ENCODE results near the gene VWA3A.
"Not testable (repeated sequence)": the region's sequence is repeated elsewhere in the genome, so short reads cannot be mapped to it uniquely, and the experiment has no call there.

The VWA3A gene

DNA sequence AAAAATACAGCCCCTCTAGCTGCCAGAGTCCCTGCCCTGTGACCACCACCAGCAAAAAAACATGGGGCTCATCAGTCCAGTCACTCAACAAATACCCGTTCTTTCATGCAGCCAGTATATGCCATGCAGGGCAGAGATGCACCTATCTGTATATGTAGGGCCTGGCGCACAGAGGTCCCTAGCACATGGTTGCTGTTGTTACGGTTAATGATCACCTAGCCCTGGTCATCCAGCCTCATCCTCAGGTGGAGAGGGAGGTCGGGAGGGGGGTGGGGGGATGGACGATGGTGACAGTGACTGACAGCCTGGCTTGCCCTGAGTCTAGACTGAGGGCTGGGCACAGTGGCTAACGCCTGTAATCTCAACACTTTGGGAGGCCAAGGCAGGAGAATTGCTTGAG is 71.5 kb downstream of the VWA3A start:
- Mint-ChIP-seq H3K27me3 (peaks cover 36% of the 10 kb centered on the region), H3K4me3 (no peak overlapping the region), H3K27ac (no peak overlapping the region), H3K4me1 (ENCODE audit: low read depth) (no peaks in the 10 kb centered on the region), H3K9me3 (no peaks in the 10 kb centered on the region), H3K36me3 (ENCODE audit: low read depth) (no peaks in the 10 kb centered on the region)
- intact Hi-C loops (cut with micrococcal nuclease), result no loop called here

DNA sequence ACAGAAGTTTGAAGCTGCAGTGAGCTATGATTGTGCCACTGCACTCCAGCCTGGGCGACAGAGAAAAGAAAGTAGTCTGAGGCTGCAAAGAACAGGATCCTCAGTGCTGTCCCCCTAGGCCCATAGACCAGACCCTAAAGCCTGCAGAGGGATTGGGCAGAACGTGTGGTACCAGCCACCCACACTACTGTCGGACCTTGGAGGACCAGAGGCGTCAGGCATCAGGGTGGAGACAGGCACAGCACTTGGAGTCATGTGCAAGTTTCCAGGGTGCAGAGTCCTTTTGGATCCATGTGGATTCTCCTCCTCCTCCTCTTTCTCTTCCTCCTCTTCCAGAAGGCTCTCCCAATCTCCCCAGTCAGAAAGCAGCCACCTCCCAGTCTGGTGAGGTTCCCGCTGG is 72.1 kb downstream of the VWA3A start:
- H3K4me1 Mint-ChIP-seq (ENCODE audit: low read depth), result no peaks in the 10 kb centered on the region

DNA sequence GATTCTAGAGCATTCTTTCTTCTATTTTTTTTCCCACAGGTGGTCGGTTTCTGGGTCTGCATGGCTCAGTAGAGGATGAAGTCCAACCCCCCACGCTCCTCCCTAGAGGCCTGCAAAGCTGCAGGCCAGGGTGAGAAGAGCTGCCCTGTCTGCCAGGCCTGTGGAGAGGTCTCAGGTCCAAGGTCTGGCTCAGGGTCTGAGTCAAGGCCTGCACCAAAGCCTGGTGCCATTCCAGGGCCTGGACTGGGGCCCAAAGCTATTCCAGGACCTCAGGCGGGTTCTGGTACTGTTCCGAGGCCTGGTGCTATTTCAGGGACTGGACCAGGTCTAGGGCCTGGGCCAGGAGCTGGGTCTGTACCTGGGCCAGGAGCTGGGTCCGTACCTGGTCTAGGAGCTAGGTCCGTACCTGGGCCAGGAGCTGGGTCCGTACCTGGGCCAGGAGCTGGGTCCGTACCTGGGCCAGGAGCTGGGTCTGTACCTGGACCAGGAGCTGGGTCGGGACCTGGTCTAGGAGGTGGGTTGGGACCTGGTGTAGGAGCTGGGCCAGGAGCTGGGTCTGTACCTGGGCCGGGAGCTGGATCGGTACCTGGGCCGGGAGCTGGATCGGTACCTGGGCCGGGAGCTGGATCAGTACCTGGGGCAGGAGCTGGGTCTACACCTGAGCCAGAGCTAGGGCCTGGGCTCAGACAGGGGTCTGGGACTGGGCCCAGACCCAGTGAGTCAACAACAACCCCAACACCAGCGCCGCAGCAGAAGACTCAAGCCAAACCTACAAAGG is 73.4 kb downstream of the VWA3A start:
- H3K4me1 Mint-ChIP-seq (ENCODE audit: low read depth), result no peaks in the 10 kb centered on the region
- no peaks in the 10 kb centered on the region for H3K9me3 Mint-ChIP-seq
- no peaks in the 10 kb centered on the region for H3K36me3 Mint-ChIP-seq (ENCODE audit: low read depth)
- H3K4me3 Mint-ChIP-seq, result no peak overlapping the region
- H3K27me3 Mint-ChIP-seq, result peaks cover 32% of the 10 kb centered on the region
- H3K27ac Mint-ChIP-seq, result no peak overlapping the region
- intact Hi-C loops (cut with micrococcal nuclease), result no loop called here

More for the DNA sequence above, 72.1 kb downstream of the VWA3A start:
- peaks cover 36% of the 10 kb centered on the region for H3K27me3 Mint-ChIP-seq
- intact Hi-C loops (cut with micrococcal nuclease), result no loop called here
- H3K27ac Mint-ChIP-seq, result no peak overlapping the region
- H3K9me3 Mint-ChIP-seq, result no peaks in the 10 kb centered on the region
- H3K4me3 Mint-ChIP-seq, result no peak overlapping the region
- H3K36me3 Mint-ChIP-seq (ENCODE audit: low read depth), result no peaks in the 10 kb centered on the region

DNA sequence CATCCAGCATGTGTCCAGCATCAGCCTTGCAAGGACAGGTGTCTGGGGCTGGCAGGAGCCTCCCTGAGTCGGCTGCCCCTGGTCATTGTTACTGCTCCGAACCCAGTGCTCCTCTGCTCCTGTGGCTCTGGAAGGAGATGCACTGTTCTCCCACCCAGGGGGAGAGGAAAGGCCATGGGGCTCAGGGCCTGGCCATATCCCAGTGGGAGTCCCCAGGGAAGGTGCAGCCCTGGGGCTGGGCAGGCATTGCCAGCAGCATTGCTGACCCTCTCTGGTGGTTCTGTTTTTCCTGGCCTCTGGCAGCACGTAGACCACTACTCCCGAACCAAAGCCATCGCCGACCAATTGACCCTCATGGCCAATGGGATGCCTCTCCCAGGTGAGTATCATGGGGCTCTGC is 79.6 kb downstream of the VWA3A start:
- H3K4me1 Mint-ChIP-seq (ENCODE audit: low read depth), result no peaks in the 10 kb centered on the region
- H3K36me3 Mint-ChIP-seq (ENCODE audit: low read depth), result no peaks in the 10 kb centered on the region
- H3K27ac Mint-ChIP-seq, result no peak overlapping the region
- no peak overlapping the region for H3K4me3 Mint-ChIP-seq
- H3K27me3 Mint-ChIP-seq, result peaks cover 1% of the 10 kb centered on the region
- intact Hi-C loops (cut with micrococcal nuclease), result no loop called here
- no peaks in the 10 kb centered on the region for H3K9me3 Mint-ChIP-seq

DNA sequence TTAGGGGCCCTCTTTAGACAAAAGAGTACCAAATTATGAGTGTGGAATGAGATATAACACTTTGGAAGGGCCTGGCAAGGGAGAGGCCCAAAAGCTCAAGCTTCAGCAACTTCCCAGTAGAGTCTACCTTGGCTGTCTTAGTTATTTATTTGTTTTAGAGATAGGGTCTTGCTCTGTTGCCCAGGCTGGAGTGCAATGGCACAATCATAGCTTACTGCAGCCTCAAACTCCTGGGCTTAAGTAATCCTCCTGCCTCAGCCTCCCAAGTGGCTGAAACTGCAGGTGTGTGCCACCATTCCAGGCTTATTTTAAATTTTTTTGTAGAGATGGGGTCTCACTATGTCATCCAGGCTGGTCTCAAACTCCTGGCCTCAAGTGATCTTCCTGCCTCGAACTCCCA is 80.3 kb downstream of the VWA3A start:
- intact Hi-C loops (cut with micrococcal nuclease); H3K4me3 Mint-ChIP-seq; H3K4me1 Mint-ChIP-seq (ENCODE audit: low read depth); H3K36me3 Mint-ChIP-seq (ENCODE audit: low read depth); H3K27ac Mint-ChIP-seq; H3K9me3 Mint-ChIP-seq; H3K27me3 Mint-ChIP-seq: not testable (repeated sequence)

DNA sequence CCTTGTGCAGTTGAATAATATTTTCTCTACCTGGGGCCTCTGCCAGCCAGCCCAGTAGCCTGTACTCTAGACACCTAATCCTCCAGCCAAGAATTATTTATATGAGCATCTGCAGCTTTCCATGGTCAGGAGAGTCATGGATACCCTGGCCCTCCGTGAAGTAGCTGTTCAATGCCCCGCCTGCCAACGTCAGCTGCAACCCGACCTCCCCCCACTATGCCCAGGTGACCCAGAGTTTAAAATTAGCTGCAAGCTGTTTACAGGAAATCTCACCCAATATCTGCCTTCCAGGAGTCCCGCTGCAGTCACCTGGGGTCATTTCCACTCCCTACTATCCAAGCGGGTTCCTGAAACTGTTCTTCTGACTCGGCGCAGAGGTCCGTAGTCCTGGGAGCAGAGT is 82.3 kb downstream of the VWA3A start:
- intact Hi-C loops (cut with micrococcal nuclease), result no loop called here
- Mint-ChIP-seq H3K4me1 (ENCODE audit: low read depth) (no peaks in the 10 kb centered on the region), H3K36me3 (ENCODE audit: low read depth) (no peaks in the 10 kb centered on the region), H3K9me3 (no peaks in the 10 kb centered on the region), H3K27me3 (peaks cover 2% of the 10 kb centered on the region), H3K4me3 (no peak overlapping the region), H3K27ac (no peak overlapping the region)

DNA sequence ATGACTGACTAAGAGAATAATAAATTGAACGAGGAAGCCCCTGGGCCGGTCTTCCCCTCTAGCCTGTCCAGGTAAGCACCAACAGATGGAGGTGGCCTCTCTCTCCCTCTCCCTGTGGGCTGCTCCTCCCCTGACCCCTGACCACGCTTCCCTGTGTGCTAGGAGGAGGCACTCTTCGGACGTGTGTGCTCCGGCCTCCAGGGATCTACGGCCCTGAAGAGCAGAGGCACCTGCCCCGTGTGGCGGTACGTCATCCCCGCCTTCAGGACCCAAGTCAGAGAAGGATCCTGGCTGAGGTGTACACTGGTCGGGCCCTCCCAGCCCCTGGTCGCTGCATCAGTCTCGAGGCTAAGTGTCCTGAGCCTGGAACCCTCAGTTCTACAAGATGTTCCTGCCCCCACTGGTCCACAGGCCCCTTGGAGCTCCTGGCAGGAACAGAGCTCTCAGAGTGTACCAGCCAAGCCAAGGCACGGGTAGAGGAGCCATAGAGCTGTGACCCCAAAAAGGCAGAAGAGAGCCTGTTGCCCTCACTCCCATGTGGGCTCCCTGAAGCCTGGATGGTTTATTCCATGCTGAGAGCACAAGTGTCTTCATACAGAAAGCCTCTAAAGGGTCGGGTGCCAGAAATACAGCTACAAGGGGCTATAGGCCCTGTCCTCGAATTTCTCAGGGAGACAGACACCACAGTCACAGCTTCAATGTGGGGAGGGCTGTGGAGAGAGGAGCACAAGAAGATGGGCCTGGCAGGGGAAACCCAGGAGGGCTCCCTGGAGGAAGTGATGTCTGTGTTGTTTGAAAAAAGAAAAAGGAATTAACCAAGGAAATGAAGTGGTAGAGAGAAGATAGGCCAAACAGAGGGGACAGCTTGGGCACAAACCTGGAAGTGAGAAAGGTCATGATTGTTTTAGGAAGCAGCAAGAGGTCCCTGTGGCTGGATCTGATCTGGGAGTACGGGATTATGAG is 85.9 kb downstream of the VWA3A start:
- H3K27me3 Mint-ChIP-seq, result peaks cover 2% of the 10 kb centered on the region
- no peak overlapping the region for H3K27ac Mint-ChIP-seq
- intact Hi-C loops (cut with micrococcal nuclease), result no loop called here
- no peaks in the 10 kb centered on the region for H3K36me3 Mint-ChIP-seq (ENCODE audit: low read depth)
- no peaks in the 10 kb centered on the region for H3K4me1 Mint-ChIP-seq (ENCODE audit: low read depth)
- no peaks in the 10 kb centered on the region for H3K9me3 Mint-ChIP-seq
- H3K4me3 Mint-ChIP-seq, result no peak overlapping the region

DNA sequence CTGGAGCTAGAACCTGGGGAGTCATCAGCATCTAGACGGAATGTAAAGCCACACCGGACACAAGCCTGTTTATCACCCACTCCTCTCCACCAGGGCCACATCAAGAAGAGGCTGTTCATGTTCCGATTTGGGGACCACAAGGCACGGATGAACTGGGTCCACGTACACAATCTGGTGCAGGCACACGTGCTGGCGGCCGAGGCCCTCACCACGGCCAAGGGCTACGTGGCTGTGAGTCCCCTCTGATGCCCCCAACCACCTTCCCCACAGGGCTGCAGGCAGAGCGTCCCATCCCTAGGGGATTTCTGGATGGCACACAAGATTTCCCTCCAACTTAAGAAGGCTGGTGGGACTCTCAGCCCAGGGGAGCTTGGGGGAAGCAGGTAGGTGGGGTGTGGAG is 89.1 kb downstream of the VWA3A start:
- H3K36me3 Mint-ChIP-seq (ENCODE audit: low read depth), result no peaks in the 10 kb centered on the region
- no peaks in the 10 kb centered on the region for H3K4me1 Mint-ChIP-seq (ENCODE audit: low read depth)
- H3K9me3 Mint-ChIP-seq, result no peaks in the 10 kb centered on the region
- H3K27me3 Mint-ChIP-seq, result peaks cover 2% of the 10 kb centered on the region
- no peak overlapping the region for H3K27ac Mint-ChIP-seq
- H3K4me3 Mint-ChIP-seq, result no peak overlapping the region
- intact Hi-C loops (cut with micrococcal nuclease), result no loop called here

DNA sequence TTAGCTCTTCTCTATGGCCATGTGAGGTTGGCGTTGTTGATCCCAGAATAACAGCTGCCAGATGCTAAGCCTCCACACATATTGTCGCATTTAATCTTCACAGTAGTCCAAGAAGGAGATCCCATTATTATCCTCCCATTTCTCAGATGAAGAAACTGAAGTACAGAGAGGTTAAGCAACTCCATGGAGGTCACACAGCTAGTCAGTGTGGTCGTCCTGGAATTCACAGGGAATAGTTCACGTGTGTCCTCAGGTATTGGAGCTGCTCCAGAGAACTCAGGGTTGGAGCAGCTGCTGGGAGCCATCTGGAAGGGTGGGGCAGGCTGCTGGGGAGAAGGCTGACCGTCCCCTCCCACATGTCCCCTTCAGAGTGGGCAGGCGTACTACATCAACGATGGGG is 89.5 kb downstream of the VWA3A start:
- Mint-ChIP-seq H3K4me1 (ENCODE audit: low read depth) (no peaks in the 10 kb centered on the region), H3K36me3 (ENCODE audit: low read depth) (no peaks in the 10 kb centered on the region), H3K9me3 (no peaks in the 10 kb centered on the region), H3K27ac (no peak overlapping the region), H3K27me3 (peaks cover 2% of the 10 kb centered on the region), H3K4me3 (no peak overlapping the region)
- intact Hi-C loops (cut with micrococcal nuclease), result no loop called here

DNA sequence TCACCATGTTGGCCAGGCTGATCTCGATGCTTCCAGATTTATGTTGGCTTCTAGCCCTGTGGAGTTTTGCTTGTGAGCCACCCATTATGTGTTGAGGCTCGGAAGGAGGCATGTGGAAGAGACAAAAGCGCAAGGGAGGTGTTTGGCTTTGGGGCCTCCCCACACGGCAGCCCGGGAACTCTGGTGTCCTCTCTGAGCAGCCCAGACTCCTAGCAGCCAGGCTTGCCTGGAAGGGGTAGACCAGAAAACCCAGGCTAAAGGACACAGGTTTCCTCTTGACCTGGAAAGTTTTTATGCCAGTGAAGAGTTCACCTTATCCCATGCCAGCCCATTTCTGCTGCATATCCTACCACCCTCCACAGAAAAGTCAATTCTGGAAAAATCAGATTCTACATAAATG is 91.0 kb downstream of the VWA3A start:
- peaks cover 5% of the 10 kb centered on the region for H3K4me1 Mint-ChIP-seq (ENCODE audit: low read depth)
- intact Hi-C loops (cut with micrococcal nuclease), result no loop called here
- no peaks in the 10 kb centered on the region for H3K36me3 Mint-ChIP-seq (ENCODE audit: low read depth)
- H3K27me3 Mint-ChIP-seq, result peaks cover 2% of the 10 kb centered on the region
- H3K9me3 Mint-ChIP-seq, result no peaks in the 10 kb centered on the region
- H3K27ac Mint-ChIP-seq, result no peak overlapping the region
- no peak overlapping the region for H3K4me3 Mint-ChIP-seq

DNA sequence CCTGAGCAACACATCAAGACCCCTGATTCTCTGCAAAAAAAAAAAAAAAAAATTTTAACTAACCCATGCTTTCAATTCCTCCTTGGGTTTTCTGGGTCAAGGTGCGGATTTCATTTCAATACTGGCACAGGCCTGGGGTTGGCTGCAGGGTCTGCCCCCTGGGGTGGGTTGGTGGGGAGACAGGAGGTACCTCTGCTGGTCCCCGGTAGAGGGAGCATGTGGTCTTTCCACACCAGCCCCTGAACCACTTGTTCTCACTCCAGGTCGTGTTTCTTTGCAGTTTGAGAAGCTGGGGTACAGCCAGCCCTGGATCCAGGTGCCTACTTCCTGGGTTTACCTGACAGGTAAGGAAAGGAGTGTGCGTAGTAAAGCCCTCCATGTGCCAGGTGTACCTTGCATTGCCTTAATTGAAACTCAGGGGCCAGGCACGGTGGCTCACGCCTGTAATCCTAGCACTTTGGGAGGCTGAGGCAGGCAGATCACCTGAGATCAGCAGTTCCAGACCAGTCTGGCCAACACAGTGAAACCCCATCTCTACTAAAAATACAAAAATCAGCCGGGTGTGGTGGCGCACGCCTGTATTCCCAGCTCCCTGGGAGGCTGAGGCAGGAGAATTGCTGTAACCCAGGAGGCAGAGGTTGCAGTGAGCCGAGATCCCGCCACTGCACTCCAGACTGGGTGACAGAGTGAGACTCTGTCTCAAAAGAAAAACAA is 91.7 kb downstream of the VWA3A start:
- no peaks in the 10 kb centered on the region for H3K9me3 Mint-ChIP-seq

DNA sequence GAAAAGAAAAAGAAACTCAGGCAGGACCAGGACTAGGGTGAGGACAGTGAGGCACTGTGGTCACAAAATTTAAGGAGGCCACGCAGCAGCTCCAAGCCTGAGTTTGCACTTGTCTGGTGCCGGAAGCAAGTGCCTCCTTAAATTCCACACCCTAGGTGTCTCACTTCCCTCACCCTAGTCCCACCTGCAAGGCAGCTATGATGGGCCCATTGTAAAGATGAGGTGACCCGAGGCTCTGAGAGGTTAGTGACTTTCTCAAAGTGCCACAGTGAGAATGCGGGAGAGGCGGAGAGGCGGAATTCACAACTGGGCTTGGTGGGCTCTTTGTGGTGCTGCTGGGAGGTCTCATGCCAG is 92.3 kb downstream of the VWA3A start:
- intact Hi-C loops (cut with micrococcal nuclease), result no loop called here
- Mint-ChIP-seq H3K27ac (no peak overlapping the region), H3K4me3 (no peak overlapping the region), H3K9me3 (no peaks in the 10 kb centered on the region), H3K27me3 (peaks cover under 1% of the 10 kb centered on the region), H3K36me3 (ENCODE audit: low read depth) (no peaks in the 10 kb centered on the region), H3K4me1 (ENCODE audit: low read depth) (peaks cover 15% of the 10 kb centered on the region)

More for the DNA sequence above, 91.7 kb downstream of the VWA3A start:
- H3K4me1 Mint-ChIP-seq (ENCODE audit: low read depth), result peaks cover 9% of the 10 kb centered on the region
- intact Hi-C loops (cut with micrococcal nuclease), result no loop called here
- H3K36me3 Mint-ChIP-seq (ENCODE audit: low read depth), result no peaks in the 10 kb centered on the region
- H3K27ac Mint-ChIP-seq, result no peak overlapping the region
- H3K27me3 Mint-ChIP-seq, result peaks cover 2% of the 10 kb centered on the region
- no peak overlapping the region for H3K4me3 Mint-ChIP-seq

DNA sequence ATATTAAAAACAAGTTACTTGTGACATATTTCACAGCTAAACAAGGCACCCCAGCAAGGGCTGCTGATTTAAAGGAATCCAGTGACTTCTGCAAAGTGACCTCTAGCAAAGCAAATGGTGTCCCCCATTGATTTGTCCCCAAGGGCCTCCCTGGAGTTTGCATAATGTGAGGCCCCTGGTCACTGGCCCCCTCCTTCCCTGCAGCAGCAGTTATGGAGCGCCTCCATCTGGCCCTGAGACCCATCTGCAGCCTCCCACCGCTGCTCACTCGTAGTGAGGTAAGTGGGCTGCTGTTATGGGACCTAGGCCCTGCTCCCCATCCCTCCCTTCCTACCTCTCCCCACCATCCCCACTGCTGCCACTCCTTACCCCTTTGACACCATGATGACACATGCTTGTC is 94.2 kb downstream of the VWA3A start:
- intact Hi-C loops (cut with micrococcal nuclease), result loop anchor here (5.0 kb wide), 2 partner anchors 109 to 234 kb away; partner anchors contain the start of gene UQCRC2
- H3K4me1 Mint-ChIP-seq (ENCODE audit: low read depth), result peaks cover 21% of the 10 kb centered on the region
- no peaks in the 10 kb centered on the region for H3K9me3 Mint-ChIP-seq
- no peak overlapping the region for H3K4me3 Mint-ChIP-seq
- H3K27me3 Mint-ChIP-seq, result no peaks in the 10 kb centered on the region
- peaks cover 7% of the 10 kb centered on the region for H3K36me3 Mint-ChIP-seq (ENCODE audit: low read depth)
- no peak overlapping the region for H3K27ac Mint-ChIP-seq

DNA sequence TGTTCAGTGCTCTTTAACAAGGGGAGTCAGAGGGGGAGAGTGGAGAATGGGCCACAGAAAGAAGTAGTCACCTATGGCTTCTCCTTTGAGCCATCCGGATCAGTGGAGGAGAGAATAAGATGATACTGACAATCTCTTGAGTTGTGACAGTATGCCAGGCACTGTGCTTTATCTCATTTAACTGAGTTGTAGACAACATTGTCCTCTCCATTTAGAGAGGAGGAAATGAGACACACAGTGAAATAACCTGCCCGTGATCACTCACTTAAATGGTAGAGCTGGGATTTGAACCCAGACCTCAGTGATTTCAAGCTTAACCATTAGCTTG is 95.9 kb downstream of the VWA3A start:
- H3K9me3 Mint-ChIP-seq, result no peaks in the 10 kb centered on the region
- no peak overlapping the region for H3K4me3 Mint-ChIP-seq
- H3K4me1 Mint-ChIP-seq (ENCODE audit: low read depth), result peaks cover 30% of the 10 kb centered on the region
- peaks cover 7% of the 10 kb centered on the region for H3K36me3 Mint-ChIP-seq (ENCODE audit: low read depth)
- intact Hi-C loops (cut with micrococcal nuclease), result loop anchor here (1.0 to 5.0 kb wide), 3 partner anchors 111 to 236 kb away; partner anchors contain the start of genes PDZD9 and UQCRC2
- no peak overlapping the region for H3K27ac Mint-ChIP-seq
- no peaks in the 10 kb centered on the region for H3K27me3 Mint-ChIP-seq
